HepG2 (cell line): ENCODE data around the gene VDAC1. TPM values are rescaled to one million over a fixed set of nuclear protein-coding genes. Genes with fewer than 3 reads are reported as not detected.

Source experiments
- AGO2 ChIP-seq: fragments of 200-400 bp; formaldehyde crosslinking; optimal IDR thresholded peaks from 2 replicates; pipeline ENCODE3; 2017; ENCODE audit warnings: mild to moderate bottlenecking, low read depth, low read length, moderate library complexity
- ARNT2 ChIP-seq: sonication (generic); formaldehyde crosslinking; IDR thresholded peaks from 2 replicates; pipeline ENCODE4 v1.8.0; 2022; ENCODE audit warnings: mild to moderate bottlenecking, low read depth, missing genetic modification reagents, moderate library complexity
- ATF7 ChIP-seq, 2 experiments: fragments of 450-650 bp in 1 of 2; sonication (generic) in 1 of 2; formaldehyde crosslinking in 1 of 2; IDR thresholded peaks; 2 replicates each; pipeline versions ENCODE4 v1.4.0 to v1.6.1; 2016 to 2020; ENCODE audit warnings: antibody characterized with exemption in 1 of 2, mild to moderate bottlenecking in 1 of 2, missing genetic modification reagents in 1 of 2
- EHMT2 ChIP-seq: fragments of 200-600 bp; sonication (generic); IDR thresholded peaks from 2 replicates; pipeline ENCODE4 v1.7.0; 2017; ENCODE audit warnings: antibody characterized with exemption, low read depth, low read length, borderline replicate concordance
- GMEB1 ChIP-seq: sonication (generic); formaldehyde crosslinking; IDR thresholded peaks from 2 replicates; pipeline ENCODE4 v1.5.1; 2020; ENCODE audit warnings: missing genetic modification reagents, mild to moderate bottlenecking, borderline replicate concordance
- HCFC1 ChIP-seq: fragments of 150-350 bp; IDR thresholded peaks from 2 replicates; pipeline ENCODE4 v1.6.1; 2014; ENCODE audit warnings: low read depth, low read length
- JUND ChIP-seq: sonication (generic); formaldehyde crosslinking; IDR thresholded peaks from 2 replicates; pipeline ENCODE4 v1.8.0; 2022; ENCODE audit warnings: mild to moderate bottlenecking, missing genetic modification reagents
- KLF12 ChIP-seq: sonication (generic); formaldehyde crosslinking; IDR thresholded peaks from 2 replicates; pipeline ENCODE4 v1.4.0; 2020; ENCODE audit warnings: missing genetic modification reagents, borderline replicate concordance
- MAF1 ChIP-seq: sonication (generic); formaldehyde crosslinking; IDR thresholded peaks from 2 replicates; pipeline ENCODE4 v1.5.0; 2020; ENCODE audit warnings: missing genetic modification reagents, borderline replicate concordance
- PBX3 ChIP-seq: sonication (generic); formaldehyde crosslinking; IDR thresholded peaks from 2 replicates; pipeline ENCODE4 v1.8.1; 2023; ENCODE audit warnings: missing genetic modification reagents, inconsistent platforms, borderline replicate concordance
- SAP130 ChIP-seq: IDR thresholded peaks from 2 replicates; pipeline ENCODE4 v1.6.1; 2016; ENCODE audit warnings: low read depth
- SMAD9 ChIP-seq: sonication (generic); formaldehyde crosslinking; IDR thresholded peaks from 2 replicates; pipeline ENCODE4 v1.5.1; 2020; ENCODE audit warnings: mild to moderate bottlenecking, missing genetic modification reagents
- THAP9 ChIP-seq: sonication (generic); formaldehyde crosslinking; IDR thresholded peaks from 2 replicates; pipeline ENCODE4; 2020; ENCODE audit warnings: missing genetic modification reagents, mild to moderate bottlenecking, borderline replicate concordance
- ZBTB25 ChIP-seq: IDR thresholded peaks from 2 replicates; pipeline ENCODE4 v1.6.1; 2018; ENCODE audit warnings: missing genetic modification reagents
- ZFP41 ChIP-seq: sonication (generic); formaldehyde crosslinking; IDR thresholded peaks from 2 replicates; pipeline ENCODE4 v1.4.0; 2020; ENCODE audit warnings: mild to moderate bottlenecking, missing genetic modification reagents, borderline replicate concordance
- ZNF232 ChIP-seq: sonication (generic); formaldehyde crosslinking; IDR thresholded peaks from 2 replicates; pipeline ENCODE4 v1.4.0; 2020; ENCODE audit warnings: missing genetic modification reagents, borderline replicate concordance
- ZNF3 ChIP-seq: IDR thresholded peaks from 2 replicates; pipeline ENCODE4 v1.7.0; 2017; ENCODE audit warnings: inconsistent platforms
- ZNF550 ChIP-seq: sonication (generic); formaldehyde crosslinking; IDR thresholded peaks from 2 replicates; pipeline ENCODE4 v1.4.0; 2020; ENCODE audit warnings: mild to moderate bottlenecking, missing genetic modification reagents, borderline replicate concordance
- ZNF562 ChIP-seq: sonication (generic); formaldehyde crosslinking; IDR thresholded peaks from 2 replicates; pipeline ENCODE4 v1.8.0; 2022; ENCODE audit warnings: missing genetic modification reagents, borderline replicate concordance
- ZNF615 ChIP-seq: sonication (generic); formaldehyde crosslinking; IDR thresholded peaks from 2 replicates; pipeline ENCODE4 v1.5.0; 2020; ENCODE audit warnings: mild to moderate bottlenecking, missing genetic modification reagents, borderline replicate concordance
- ZNF720 ChIP-seq: sonication (generic); formaldehyde crosslinking; IDR thresholded peaks from 2 replicates; pipeline ENCODE4 v1.4.0; 2020; ENCODE audit warnings: missing genetic modification reagents
- ZSCAN21 ChIP-seq: sonication (generic); formaldehyde crosslinking; IDR thresholded peaks from 2 replicates; pipeline ENCODE4 v1.8.0; 2022; ENCODE audit warnings: mild to moderate bottlenecking, missing genetic modification reagents, moderate library complexity, borderline replicate concordance
- polyA plus RNA-seq, 8 experiments: library from polyadenylated mRNA; depleted of rRNA in 3 of 8; stranded (reverse) in 7 of 8; unstranded in 1 of 8; fragments of >200 nt; fragmentation: Illumina TruSeq in 4 of 8; extraction: Trizol in 4 of 8; gene quantifications; 2 replicates each; pipeline versions ENCODE4 v1.2.1 to v1.2.3, GENCODE V29; 2011 to 2016; ENCODE audit warnings: low read depth in 4 of 8, missing spikeins in 1 of 8, mixed read lengths in 1 of 8; ENCODE audit not compliant: insufficient read depth in 1 of 8
- total RNA-seq, 5 experiments: library from RNA; depleted of rRNA; stranded (reverse); fragments of >200 nt; fragmentation: Illumina TruSeq; extraction: Trizol; gene quantifications; 2 replicates each; pipeline ENCODE4 v1.2.3, GENCODE V29; 2016; ENCODE audit warnings: low read depth in 1 of 5

Gene VDAC1
- total and polyA plus RNA-seq, 2 of the 13 experiments (the other 11 are each of a cell fraction or from before 2014, with no cell fraction given) = 112 to 380 TPM

- TF ChIP-seq THAP9 (CRISPR knock-in tag) = no peak
- TF ChIP-seq PBX3 (CRISPR knock-in tag) = no peak
- no peak; the same call in 1 of the 2 replicates for TF ChIP-seq ARNT2
- TF ChIP-seq KLF12 (CRISPR knock-in tag) = no peak
- TF ChIP-seq HCFC1 = no peak
- TF ChIP-seq ZFP41 (CRISPR knock-in tag) = no peak
- no peak for TF ChIP-seq AGO2
- no peak for TF ChIP-seq MAF1 (CRISPR knock-in tag)
- TF ChIP-seq EHMT2 = 0 out of 2 replicates have a peak, but pooled peaks have one; percentile 44
- TF ChIP-seq ZNF3 (CRISPR knock-in tag) = no peak
- peak; percentile 21; the same call in 1 of the 2 replicates for TF ChIP-seq JUND (CRISPR knock-in tag)
- TF ChIP-seq SAP130 (CRISPR knock-in tag) = peak; percentile 78
- TF ChIP-seq ZNF550 (CRISPR knock-in tag) = no peak
- TF ChIP-seq ZNF615 (CRISPR knock-in tag) = no peak
- TF ChIP-seq ZBTB25 (CRISPR knock-in tag) = peak; percentile 32; the same call in 1 of the 2 replicates
- no peak for TF ChIP-seq SMAD9
- no peak for TF ChIP-seq ZNF720 (CRISPR knock-in tag)
- TF ChIP-seq ZNF562 (CRISPR knock-in tag) = no peak
- TF ChIP-seq ZNF232 = 0 out of 2 replicates have a peak, but pooled peaks have one; percentile 22
- no peak; the same call in 1 of the 2 replicates for TF ChIP-seq GMEB1
- TF ChIP-seq ATF7 (IDR thresholded peaks at IDR 0.05) = no peak
- TF ChIP-seq ATF7 (CRISPR knock-in tag; IDR thresholded peaks at IDR 0.05) = no peak
- peak; percentile 69; the same call in 1 of the 2 replicates for TF ChIP-seq ZSCAN21 (CRISPR knock-in tag)
Observed at GRCh38 chr5:134018154-134018985, 13.6 kb upstream of the VDAC1 start (continued).
